CD8-positive, alpha-beta memory T cell (primary cell): ENCODE measurements around the gene GSG1. TPM values are rescaled to one million over a fixed set of nuclear protein-coding genes. Genes with fewer than 3 reads are reported as not detected.

ENCODE experiments used
- CTCF ChIA-PET: fragments of 350-600 bp; sonication (Branson Sonifier 250); formaldehyde crosslinking; loops from one replicate; lab custom pipeline; 2021; ENCODE audit warnings: antibody characterized with exemption; lab: Charles Lee
- POLR2A ChIA-PET: fragments of 350-600 bp; sonication (Branson Sonifier 250); formaldehyde crosslinking; loops from one replicate; lab custom pipeline; 2021; ENCODE audit warnings: antibody characterized with exemption; lab: Charles Lee
- DNase-seq, 5 donors: peaks; one replicate each; pipeline versions ENCODE4 v3.0.0 to v3.0.0-alpha.2; 2020 to 2022; ENCODE audit warnings: mixed read lengths in 1 of 5
- H3K27ac ChIP-seq: one replicate; pipeline ENCODE4 v1.7.0; 2013; ENCODE audit warnings: low read depth, mild to moderate bottlenecking, low read length, moderate library complexity
- H3K27me3 ChIP-seq: 2 replicates; pipeline ENCODE4 v1.7.0; 2013; ENCODE audit warnings: low read length, mild to moderate bottlenecking; ENCODE audit not compliant: insufficient read depth, poor library complexity, severe bottlenecking
- H3K36me3 ChIP-seq: 2 replicates; pipeline ENCODE4 v1.7.0; 2013; ENCODE audit warnings: mild to moderate bottlenecking, low read length, moderate library complexity; ENCODE audit not compliant: insufficient read depth
- H3K4me1 ChIP-seq: 2 replicates; pipeline ENCODE4 v1.7.0; 2013; ENCODE audit warnings: mild to moderate bottlenecking, low read length, moderate library complexity; ENCODE audit not compliant: insufficient read depth
- H3K4me3 ChIP-seq: 2 replicates; pipeline ENCODE4 v1.7.0; 2013; ENCODE audit warnings: mild to moderate bottlenecking, low read length
- H3K9me3 ChIP-seq: 2 replicates; pipeline ENCODE4 v1.7.0; 2013; ENCODE audit warnings: mild to moderate bottlenecking, low read length
- H3K27ac Mint-ChIP-seq, 8 donors: one replicate each; pipeline ENCODE4 v1.8.0; 2020 to 2021; ENCODE audit warnings: mixed read lengths in 8 of 8, mild to moderate bottlenecking in 6 of 8, inconsistent platforms in 3 of 8, moderate library complexity in 3 of 8
- H3K27me3 Mint-ChIP-seq, 2 donors: one replicate each; pipeline ENCODE4 v1.8.0; 2020 to 2021; ENCODE audit warnings: mixed read lengths in 2 of 2, mild to moderate bottlenecking in 1 of 2, moderate library complexity in 1 of 2
- H3K36me3 Mint-ChIP-seq, 3 donors: one replicate each; pipeline ENCODE4 v1.8.0; 2020 to 2021; ENCODE audit warnings: mixed read lengths in 3 of 3, inconsistent platforms in 1 of 3, mild to moderate bottlenecking in 1 of 3
- H3K4me1 Mint-ChIP-seq, 3 donors: one replicate each; pipeline ENCODE4 v1.8.0; 2020 to 2021; ENCODE audit warnings: mixed read lengths in 3 of 3, inconsistent platforms in 1 of 3, mild to moderate bottlenecking in 1 of 3
- H3K4me3 Mint-ChIP-seq, 7 donors: one replicate each; pipeline ENCODE4 v1.8.0; 2020 to 2021; ENCODE audit warnings: mixed read lengths in 7 of 7, mild to moderate bottlenecking in 6 of 7, moderate library complexity in 4 of 7, inconsistent platforms in 2 of 7
- H3K9me3 Mint-ChIP-seq, 5 donors: one replicate each; pipeline ENCODE4 v1.8.0; 2020 to 2022; ENCODE audit warnings: mixed read lengths in 5 of 5, mild to moderate bottlenecking in 3 of 5, moderate library complexity in 2 of 5, inconsistent platforms in 1 of 5
- polyA plus RNA-seq: library from polyadenylated mRNA; unstranded; fragments of 300-500 nt; fragmentation: Illumina TruSeq; gene quantifications from one replicate; pipeline ENCODE4 v1.2.3, GENCODE V29; 2021
- total RNA-seq, 2 experiments: library from RNA; stranded (reverse); gene quantifications; one replicate each; pipeline ENCODE4 v1.2.3, GENCODE V29; 2021

GSG1 gene
- total RNA-seq (not detected), polyA plus RNA-seq (not detected)

- POLR2A ChIA-PET = interaction anchor here (0.7 kb wide), 1 partner anchor 108 kb away, joined by 3 read pairs; no protein-coding TSS in a partner anchor
These were observed at the start of gene GSG1 for GRCh38 chr12:13103391-13104033. TSS of gene GSG1 (minus strand) at chr12:13103667. CDS start at chr12:13103512, 155 bp downstream.

GRCh38 chr12:13153180-13153579 is 49.7 kb upstream of the GSG1 start:
- H3K9me3 Mint-ChIP-seq = no peaks in the 10 kb centered on the region
- H3K4me3 Mint-ChIP-seq = no peak overlapping the region
- no peak overlapping the region for H3K4me3 ChIP-seq
- no peaks in the 10 kb centered on the region for H3K36me3 ChIP-seq
- peaks cover 0 to 4% (median 0%) of the 10 kb centered on the region in 3 donors for H3K4me1 Mint-ChIP-seq
- no peaks in the 10 kb centered on the region for H3K4me1 ChIP-seq
- H3K27ac ChIP-seq = no peak overlapping the region
- CTCF ChIA-PET = interaction anchor here (0.6 to 1.3 kb wide), 3 partner anchors 11 to 59 kb away, joined by 3 read pairs; no protein-coding TSS in a partner anchor
- H3K27ac Mint-ChIP-seq = no peak overlapping the region
- POLR2A ChIA-PET = no interaction called here
- H3K9me3 ChIP-seq = no peaks in the 10 kb centered on the region
- H3K27me3 ChIP-seq = no peaks in the 10 kb centered on the region
- no peaks in the 10 kb centered on the region for H3K36me3 Mint-ChIP-seq
- DNase-seq = no peak
- peaks cover 5 to 7% of the 10 kb centered on the region in 2 donors for H3K27me3 Mint-ChIP-seq

More at GRCh38 chr12:13103391-13104033, at the start of gene GSG1:
- Mint-ChIP-seq H3K36me3 (no peaks in the 10 kb centered on the region), H3K4me1 (peaks cover 31 to 44% (median 33%) of the 10 kb centered on the region in 3 donors), H3K27ac (peak within 1 kb of the TSS; percentile 91 to 97 (median 96)), H3K9me3 (no peaks in the 10 kb centered on the region), H3K27me3 (peaks cover 0 to 2% of the 10 kb centered on the region in 2 donors), H3K4me3 (peak within 1 kb of the TSS in 6 of 7 donors; percentile 23 to 89 (median 84))
- no peaks in the 10 kb centered on the region for H3K36me3 ChIP-seq
- H3K27ac ChIP-seq = no peak within 1 kb of the TSS
- no peaks in the 10 kb centered on the region for H3K27me3 ChIP-seq
- H3K4me1 ChIP-seq = peaks cover 18% of the 10 kb centered on the region
- CTCF ChIA-PET = interaction anchor here (0.8 to 8.1 kb wide), 2 partner anchors 10 to 109 kb away, joined by 3 to 75 read pairs; no protein-coding TSS in a partner anchor
- no peaks in the 10 kb centered on the region for H3K9me3 ChIP-seq
- DNase-seq = no peak
- no peak within 1 kb of the TSS for H3K4me3 ChIP-seq

- Histone ChIP-seq H3K27ac (no peak overlapping the region), H3K4me1 (no peaks in the 10 kb centered on the region), H3K9me3 (no peaks in the 10 kb centered on the region), H3K36me3 (no peaks in the 10 kb centered on the region), H3K4me3 (no peak overlapping the region), H3K27me3 (no peaks in the 10 kb centered on the region)
- peaks cover 3 to 7% of the 10 kb centered on the region in 2 donors for H3K27me3 Mint-ChIP-seq
- no peak for DNase-seq
- H3K36me3 Mint-ChIP-seq = no peaks in the 10 kb centered on the region
- H3K27ac Mint-ChIP-seq = no peak overlapping the region
- peaks cover 0 to 4% (median 0%) of the 10 kb centered on the region in 3 donors for H3K4me1 Mint-ChIP-seq
- CTCF ChIA-PET = interaction anchor here (0.9 to 1.3 kb wide), 2 partner anchors 10 to 18 kb away, joined by 3 read pairs; no protein-coding TSS in a partner anchor
- peak overlapping the region in 1 of 7 donors; percentile 2 for H3K4me3 Mint-ChIP-seq
- H3K9me3 Mint-ChIP-seq = no peaks in the 10 kb centered on the region
- POLR2A ChIA-PET = no interaction called here
These were observed 49.3 kb upstream of the GSG1 start for GRCh38 chr12:13152756-13153155.

DNA sequence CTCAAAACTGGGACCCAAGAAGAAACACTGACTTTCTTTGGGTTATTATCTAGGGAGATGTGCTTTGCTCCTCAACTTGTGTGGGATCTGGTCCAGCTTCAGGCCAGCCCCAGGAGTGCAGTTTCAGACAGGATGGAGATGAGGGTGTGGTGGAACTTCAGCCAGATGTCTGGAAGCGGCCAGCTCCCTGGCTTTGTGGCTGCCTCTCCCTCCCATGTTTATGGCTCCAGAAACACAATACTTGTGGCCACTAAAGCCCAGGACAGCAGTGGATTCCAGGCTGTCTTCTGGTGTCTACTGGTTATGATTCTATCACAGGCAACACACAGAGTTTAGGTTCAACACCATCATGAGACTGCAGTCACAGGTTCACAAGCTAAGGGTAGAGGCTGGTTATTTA is 48.8 kb upstream of the GSG1 start:
- no peaks in the 10 kb centered on the region for H3K27me3 ChIP-seq
- Mint-ChIP-seq H3K27me3 (peaks cover 0 to 7% of the 10 kb centered on the region in 2 donors), H3K4me3 (peak overlapping the region in 1 of 7 donors; percentile 2), H3K4me1 (peaks cover 0 to 4% (median 0%) of the 10 kb centered on the region in 3 donors), H3K36me3 (no peaks in the 10 kb centered on the region), H3K9me3 (no peaks in the 10 kb centered on the region), H3K27ac (no peak overlapping the region)
- H3K27ac ChIP-seq = no peak overlapping the region
- H3K36me3 ChIP-seq = no peaks in the 10 kb centered on the region
- H3K4me1 ChIP-seq = no peaks in the 10 kb centered on the region
- no peaks in the 10 kb centered on the region for H3K9me3 ChIP-seq
- DNase-seq = no peak
- CTCF ChIA-PET = interaction anchor here (0.9 to 1.3 kb wide), 2 partner anchors 10 to 17 kb away, joined by 3 read pairs; no protein-coding TSS in a partner anchor
- POLR2A ChIA-PET = no interaction called here
- H3K4me3 ChIP-seq = no peak overlapping the region

- no peak overlapping the region for H3K27ac ChIP-seq
- Mint-ChIP-seq H3K36me3 (no peaks in the 10 kb centered on the region), H3K4me3 (no peak overlapping the region), H3K9me3 (no peaks in the 10 kb centered on the region), H3K27me3 (peaks cover 0 to 7% of the 10 kb centered on the region in 2 donors), H3K4me1 (peaks cover 4 to 6% (median 5%) of the 10 kb centered on the region in 3 donors), H3K27ac (no peak overlapping the region)
- no peaks in the 10 kb centered on the region for H3K27me3 ChIP-seq
- H3K36me3 ChIP-seq = no peaks in the 10 kb centered on the region
- ChIA-PET POLR2A (no interaction called here), CTCF (interaction anchor here (1.3 kb wide), 1 partner anchor 10 kb away, joined by 3 read pairs; no protein-coding TSS in a partner anchor)
- peaks cover 6% of the 10 kb centered on the region for H3K4me1 ChIP-seq
- H3K4me3 ChIP-seq = no peak overlapping the region
- H3K9me3 ChIP-seq = no peaks in the 10 kb centered on the region
- no peak for DNase-seq
These were observed 45.9 kb upstream of the GSG1 start for GRCh38 chr12:13149411-13149810.

- POLR2A ChIA-PET = no interaction called here
These were observed 45.0 kb upstream of the GSG1 start for GRCh38 chr12:13148485-13148847.

DNA sequence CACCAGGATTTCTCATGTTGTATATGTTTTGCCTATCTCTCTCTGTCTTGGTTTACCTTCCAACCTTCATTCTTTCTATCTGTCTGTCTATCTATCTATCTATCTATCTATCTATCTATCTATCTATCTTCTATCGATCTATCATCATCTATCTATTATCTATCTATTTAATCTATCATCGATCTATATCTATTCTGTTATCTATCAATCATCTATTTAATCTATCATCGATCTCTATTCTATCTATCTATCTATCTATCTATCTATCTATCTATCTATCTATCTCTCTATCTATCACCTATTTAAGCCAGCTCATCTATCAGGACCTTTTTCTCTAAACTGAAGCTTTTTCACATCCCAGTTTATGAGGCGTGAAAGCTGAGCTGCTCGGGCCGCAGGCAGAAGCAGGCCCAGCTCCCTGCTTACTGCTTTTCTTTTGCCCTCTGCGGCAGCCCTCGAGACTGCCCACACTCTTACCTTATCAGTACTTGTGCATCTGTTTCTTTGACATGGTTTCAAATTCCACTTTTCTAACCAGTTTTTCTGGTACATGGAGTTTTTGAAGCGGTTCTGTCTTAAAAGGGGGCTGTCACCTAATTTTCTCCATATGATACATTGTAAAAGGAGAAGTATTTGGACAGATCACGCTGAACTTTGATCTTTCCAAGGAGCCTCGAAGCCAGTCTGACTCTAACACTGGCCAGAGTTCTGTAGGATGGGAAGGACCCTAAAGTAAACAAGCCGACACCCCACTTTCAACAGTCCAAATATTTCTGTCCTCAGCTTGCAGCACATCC is 44.4 kb upstream of the GSG1 start:
- Histone ChIP-seq H3K9me3 (no peaks in the 10 kb centered on the region), H3K27me3 (no peaks in the 10 kb centered on the region), H3K36me3 (no peaks in the 10 kb centered on the region), H3K4me1 (peaks cover 14% of the 10 kb centered on the region), H3K4me3 (no peak overlapping the region), H3K27ac (no peak overlapping the region)
- H3K36me3 Mint-ChIP-seq = no peaks in the 10 kb centered on the region
- POLR2A ChIA-PET = no interaction called here
- no peak overlapping the region for H3K4me3 Mint-ChIP-seq
- peaks cover 13 to 14% (median 14%) of the 10 kb centered on the region in 3 donors for H3K4me1 Mint-ChIP-seq
- peaks cover 0 to 6% of the 10 kb centered on the region in 2 donors for H3K27me3 Mint-ChIP-seq
- no peak overlapping the region for H3K27ac Mint-ChIP-seq
- no peak for DNase-seq
- CTCF ChIA-PET = interaction anchor here (1.3 kb wide), 1 partner anchor 12 kb away, joined by 3 read pairs; no protein-coding TSS in a partner anchor
- no peaks in the 10 kb centered on the region for H3K9me3 Mint-ChIP-seq

More at GRCh38 chr12:13148485-13148847, 45.0 kb upstream of the GSG1 start:
- H3K27ac ChIP-seq = no peak overlapping the region
- H3K27me3 Mint-ChIP-seq = peaks cover 0 to 7% of the 10 kb centered on the region in 2 donors
- no peak for DNase-seq
- H3K9me3 Mint-ChIP-seq = no peaks in the 10 kb centered on the region
- no peaks in the 10 kb centered on the region for H3K9me3 ChIP-seq
- H3K4me1 ChIP-seq = peaks cover 14% of the 10 kb centered on the region
- no peaks in the 10 kb centered on the region for H3K27me3 ChIP-seq
- no peaks in the 10 kb centered on the region for H3K36me3 Mint-ChIP-seq
- H3K36me3 ChIP-seq = no peaks in the 10 kb centered on the region
- CTCF ChIA-PET = interaction anchor here (1.3 kb wide), 1 partner anchor 11 kb away, joined by 3 read pairs; no protein-coding TSS in a partner anchor
- H3K4me1 Mint-ChIP-seq = peaks cover 13 to 14% (median 14%) of the 10 kb centered on the region in 3 donors
- no peak overlapping the region for H3K27ac Mint-ChIP-seq
- no peak overlapping the region for H3K4me3 Mint-ChIP-seq
- H3K4me3 ChIP-seq = no peak overlapping the region
